ENCODE data around the gene RAPGEF2. TPM values are rescaled to one million over a fixed set of nuclear protein-coding genes. Genes with fewer than 3 reads are reported as not detected.
A peak's percentile ranks its signal among the peaks of the same experiment; 100 is the strongest.

Gene RAPGEF2
- total RNA-seq, 1 experiment from 2014 or later = 29.8 TPM

- peaks cover 24% of the 10 kb centered on the region for H3K4me1 ChIP-seq (replicated peaks; ENCODE audit: insufficient read depth)
- H3K9me2 ChIP-seq (ENCODE audit: insufficient read depth) = no peaks in the 10 kb centered on the region
- intact Hi-C loops (cut with micrococcal nuclease; ENCODE audit: unreplicated experiment) = no loop called here
- no peak overlapping the region for H3K4me2 ChIP-seq
- H3K79me2 ChIP-seq (ENCODE audit: low read depth) = no peaks in the 10 kb centered on the region
- no peaks in the 10 kb centered on the region for H4K20me1 ChIP-seq (ENCODE audit: insufficient read depth)
- no peaks in the 10 kb centered on the region for H3K9me3 ChIP-seq (ENCODE audit: insufficient read depth, low read depth)
- TF ChIP-seq EZH2 (IDR thresholded peaks at IDR 0.05; ENCODE audit: low read depth) (no peak), CTCF (conservative IDR thresholded peaks at IDR 0.05) (no peak)
- POLR2A ChIA-PET (ENCODE audit: unreplicated experiment) = interaction anchor here (0.6 kb wide), 1 partner anchor 125 kb away, joined by 3 read pairs; no protein-coding TSS in a partner anchor
- H2AFZ ChIP-seq = no peak overlapping the region
- no peak overlapping the region for H3K4me3 ChIP-seq
- BruUV-seq (replicated peaks) = no TSS peak
- no peaks in the 10 kb centered on the region for H3K36me3 ChIP-seq (ENCODE audit: low read depth)
- no peak overlapping the region for H3K27ac ChIP-seq
- no peaks in the 10 kb centered on the region for H3K27me3 ChIP-seq (ENCODE audit: insufficient read depth, low read depth)
- H3F3A ChIP-seq (ENCODE audit: insufficient read depth, low read depth) = no peaks in the 10 kb centered on the region
- CTCF ChIA-PET = interaction anchor here (0.6 kb wide), 1 partner anchor 558 kb away, joined by 12 read pairs; no protein-coding TSS in a partner anchor
- no peak for DNase-seq
Observed at GRCh38 chr4:159292137-159292896, 189.4 kb downstream of the RAPGEF2 start.

- Histone ChIP-seq H3K9me3 (ENCODE audit: insufficient read depth, low read depth) (no peaks in the 10 kb centered on the region), H3K27ac (no peak overlapping the region), H3F3A (ENCODE audit: insufficient read depth, low read depth) (no peaks in the 10 kb centered on the region), H3K9me2 (ENCODE audit: insufficient read depth) (no peaks in the 10 kb centered on the region), H3K27me3 (ENCODE audit: insufficient read depth, low read depth) (no peaks in the 10 kb centered on the region), H2AFZ (no peak overlapping the region), H4K20me1 (ENCODE audit: insufficient read depth) (no peaks in the 10 kb centered on the region), H3K4me3 (no peak overlapping the region), H3K4me1 (replicated peaks; ENCODE audit: insufficient read depth) (peaks cover 24% of the 10 kb centered on the region), H3K4me2 (no peak overlapping the region), H3K79me2 (ENCODE audit: low read depth) (no peaks in the 10 kb centered on the region), H3K36me3 (ENCODE audit: low read depth) (no peaks in the 10 kb centered on the region)
- POLR2A ChIA-PET (ENCODE audit: unreplicated experiment) = no interaction called here
- BruUV-seq (replicated peaks) = no TSS peak
- DNase-seq = no peak
- intact Hi-C loops (cut with micrococcal nuclease; ENCODE audit: unreplicated experiment) = no loop called here
- TF ChIP-seq CTCF (conservative IDR thresholded peaks at IDR 0.05) (no peak), EZH2 (IDR thresholded peaks at IDR 0.05; ENCODE audit: low read depth) (no peak)
- CTCF ChIA-PET = interaction anchor here (0.7 to 0.8 kb wide), 2 partner anchors 10 to 184 kb away, joined by 3 read pairs; no protein-coding TSS in a partner anchor
Observed at GRCh38 chr4:159293811-159294515, 191.1 kb downstream of the RAPGEF2 start.

- H3K4me3 ChIP-seq = no peak overlapping the region
- no peak overlapping the region for H3K4me2 ChIP-seq
- H3F3A ChIP-seq (ENCODE audit: insufficient read depth, low read depth) = no peaks in the 10 kb centered on the region
- no peak overlapping the region for H2AFZ ChIP-seq
- H3K4me1 ChIP-seq (replicated peaks; ENCODE audit: insufficient read depth) = peaks cover 24% of the 10 kb centered on the region
- H3K27me3 ChIP-seq (ENCODE audit: insufficient read depth, low read depth) = no peaks in the 10 kb centered on the region
- POLR2A ChIA-PET (ENCODE audit: unreplicated experiment) = no interaction called here
- H4K20me1 ChIP-seq (ENCODE audit: insufficient read depth) = no peaks in the 10 kb centered on the region
- H3K36me3 ChIP-seq (ENCODE audit: low read depth) = no peaks in the 10 kb centered on the region
- TF ChIP-seq CTCF (conservative IDR thresholded peaks at IDR 0.05) (no peak), EZH2 (IDR thresholded peaks at IDR 0.05; ENCODE audit: low read depth) (no peak)
- CTCF ChIA-PET = no interaction called here
- no peaks in the 10 kb centered on the region for H3K9me3 ChIP-seq (ENCODE audit: insufficient read depth, low read depth)
- no TSS peak for BruUV-seq (replicated peaks)
- intact Hi-C loops (cut with micrococcal nuclease; ENCODE audit: unreplicated experiment) = no loop called here
- H3K27ac ChIP-seq = no peak overlapping the region
- H3K79me2 ChIP-seq (ENCODE audit: low read depth) = no peaks in the 10 kb centered on the region
- no peaks in the 10 kb centered on the region for H3K9me2 ChIP-seq (ENCODE audit: insufficient read depth)
- peak in 1 of 2 experiments; percentile 40 for DNase-seq
Observed at GRCh38 chr4:159296061-159296460, 193.2 kb downstream of the RAPGEF2 start.

All from PC-9 (cell line).